H1 (cell line): Measurements from ENCODE around the gene CLIP3.

Experiments used
- HDAC2 ChIP-seq, 2 experiments: fragments of 300-600 bp in 1 of 2; sonication (generic) in 1 of 2; IDR thresholded peaks; 2 replicates each; pipeline ENCODE4 v1.6.1; 2011 to 2012; ENCODE audit warnings: low read depth in 2 of 2, low read length in 2 of 2, mild to moderate bottlenecking in 2 of 2, moderate library complexity in 2 of 2, borderline replicate concordance in 1 of 2, inconsistent platforms in 1 of 2
- KDM5A ChIP-seq: fragments of 200-600 bp; IDR thresholded peaks from 2 replicates; pipeline ENCODE4 v1.7.1; 2012; ENCODE audit warnings: mild to moderate bottlenecking, low read length, inconsistent platforms, mixed read lengths
- POLR2AphosphoS5 ChIP-seq: IDR thresholded peaks from 2 replicates; pipeline ENCODE4 v1.6.1; 2011; ENCODE audit warnings: low read depth, low read length
- RAD21 ChIP-seq, 2 experiments: IDR thresholded peaks in 1 of 2; conservative IDR thresholded peaks in 1 of 2; 2 replicates each; pipeline ENCODE4 v1.6.1; 2011; ENCODE audit warnings: low read depth in 2 of 2, low read length in 2 of 2, improper control_type of control experiment in 1 of 2, inconsistent platforms in 1 of 2, mild to moderate bottlenecking in 1 of 2, moderate library complexity in 1 of 2
- SAP30 ChIP-seq: fragments of 300-600 bp; sonication (generic); IDR thresholded peaks from 2 replicates; pipeline ENCODE4 v1.7.1; 2012; ENCODE audit warnings: low read length, moderate library complexity, mild to moderate bottlenecking, inconsistent platforms; ENCODE audit not compliant: insufficient read depth, insufficient replicate concordance
- TAF1 ChIP-seq: IDR thresholded peaks from 2 replicates; pipeline ENCODE4 v1.6.1; 2011; ENCODE audit warnings: mild to moderate bottlenecking, low read depth, low read length
- TF ChIP-seq, protein P1 (sequence below), 3 experiments: IDR thresholded peaks; 1 replicate in 2 of 3; 2 replicates in 1 of 3; pipeline versions ENCODE4 v1.5.1 to v1.6.1; 2011; ENCODE audit warnings: low read length in 3 of 3, mild to moderate bottlenecking in 3 of 3, inconsistent platforms in 2 of 3, low read depth in 1 of 3, moderate library complexity in 1 of 3; ENCODE audit not compliant: insufficient read depth in 1 of 3; ENCODE audit errors: control extremely low read depth in 1 of 3
- TF ChIP-seq, protein P2 (sequence below): IDR thresholded peaks from 2 replicates; pipeline ENCODE4 v1.6.1; 2011; ENCODE audit warnings: low read length, improper control_type of control experiment
- TF ChIP-seq, protein P3 (sequence below): IDR thresholded peaks from 2 replicates; pipeline ENCODE4 v1.6.1; 2011; ENCODE audit warnings: low read depth, mild to moderate bottlenecking, low read length; ENCODE audit not compliant: insufficient read depth

DNA sequence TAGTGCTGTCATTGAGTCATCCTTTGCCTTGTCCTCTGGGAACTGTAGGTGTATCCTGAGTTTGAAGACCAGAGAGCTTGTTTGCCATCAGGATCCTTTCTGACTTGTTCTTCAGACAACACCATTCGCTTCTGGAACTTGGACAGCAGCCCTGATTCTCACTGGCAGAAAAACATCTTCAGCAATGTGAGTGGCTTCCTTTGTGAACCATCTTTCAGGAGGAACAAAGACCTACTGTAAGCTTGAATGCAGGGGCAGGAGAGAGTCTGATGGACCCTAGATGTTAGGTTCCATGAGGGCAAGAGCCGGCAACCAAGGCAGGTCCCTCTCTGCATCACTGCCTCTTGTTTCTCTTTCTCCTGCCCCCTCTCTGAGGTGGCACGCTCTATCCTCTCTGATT, 48.7 kb upstream of the CLIP3 start:
- TF ChIP-seq, protein P1, sequence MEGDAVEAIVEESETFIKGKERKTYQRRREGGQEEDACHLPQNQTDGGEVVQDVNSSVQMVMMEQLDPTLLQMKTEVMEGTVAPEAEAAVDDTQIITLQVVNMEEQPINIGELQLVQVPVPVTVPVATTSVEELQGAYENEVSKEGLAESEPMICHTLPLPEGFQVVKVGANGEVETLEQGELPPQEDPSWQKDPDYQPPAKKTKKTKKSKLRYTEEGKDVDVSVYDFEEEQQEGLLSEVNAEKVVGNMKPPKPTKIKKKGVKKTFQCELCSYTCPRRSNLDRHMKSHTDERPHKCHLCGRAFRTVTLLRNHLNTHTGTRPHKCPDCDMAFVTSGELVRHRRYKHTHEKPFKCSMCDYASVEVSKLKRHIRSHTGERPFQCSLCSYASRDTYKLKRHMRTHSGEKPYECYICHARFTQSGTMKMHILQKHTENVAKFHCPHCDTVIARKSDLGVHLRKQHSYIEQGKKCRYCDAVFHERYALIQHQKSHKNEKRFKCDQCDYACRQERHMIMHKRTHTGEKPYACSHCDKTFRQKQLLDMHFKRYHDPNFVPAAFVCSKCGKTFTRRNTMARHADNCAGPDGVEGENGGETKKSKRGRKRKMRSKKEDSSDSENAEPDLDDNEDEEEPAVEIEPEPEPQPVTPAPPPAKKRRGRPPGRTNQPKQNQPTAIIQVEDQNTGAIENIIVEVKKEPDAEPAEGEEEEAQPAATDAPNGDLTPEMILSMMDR (IDR thresholded peaks at IDR 0.05; ENCODE audit: control extremely low read depth in 1 of 3, insufficient read depth in 1 of 3, low read depth in 1 of 3, low read length in 3 of 3), result no peak
- TF ChIP-seq, protein P2, sequence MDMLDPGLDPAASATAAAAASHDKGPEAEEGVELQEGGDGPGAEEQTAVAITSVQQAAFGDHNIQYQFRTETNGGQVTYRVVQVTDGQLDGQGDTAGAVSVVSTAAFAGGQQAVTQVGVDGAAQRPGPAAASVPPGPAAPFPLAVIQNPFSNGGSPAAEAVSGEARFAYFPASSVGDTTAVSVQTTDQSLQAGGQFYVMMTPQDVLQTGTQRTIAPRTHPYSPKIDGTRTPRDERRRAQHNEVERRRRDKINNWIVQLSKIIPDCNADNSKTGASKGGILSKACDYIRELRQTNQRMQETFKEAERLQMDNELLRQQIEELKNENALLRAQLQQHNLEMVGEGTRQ, result no peak
- TF ChIP-seq POLR2AphosphoS5 (no peak), SAP30 (no peak), KDM5A (no peak), HDAC2 (IDR thresholded peaks at IDR 0.05; ENCODE audit: borderline replicate concordance in 1 of 2, low read depth in 2 of 2, low read length in 2 of 2) (no peak), RAD21 (IDR thresholded peaks at IDR 0.05 in 1 of 2, conservative IDR thresholded peaks at IDR 0.05 in 1 of 2; ENCODE audit: low read depth in 2 of 2, low read length in 2 of 2) (no peak), TAF1 (no peak)
- TF ChIP-seq, protein P3, sequence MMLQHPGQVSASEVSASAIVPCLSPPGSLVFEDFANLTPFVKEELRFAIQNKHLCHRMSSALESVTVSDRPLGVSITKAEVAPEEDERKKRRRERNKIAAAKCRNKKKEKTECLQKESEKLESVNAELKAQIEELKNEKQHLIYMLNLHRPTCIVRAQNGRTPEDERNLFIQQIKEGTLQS, result no peak
